Caco-2 (cell line): ENCODE results near the gene GPATCH2. TPM values are rescaled to one million over a fixed set of nuclear protein-coding genes. Genes with fewer than 3 reads are reported as not detected.

Experiments used
- BruUV-seq: library from RNA; stranded (reverse); fragments of 400-500 nt; replicated peaks from 2 replicates; lab custom pipeline; 2021; lab: Mats Ljungman, UMichigan
- CTCF ChIA-PET: fragments of 300-600 bp; sonication (Branson Sonifier 250); formaldehyde crosslinking; loops from one replicate; lab custom pipeline; 2022; ENCODE audit warnings: antibody characterized with exemption; lab: Charles Lee
- POLR2A ChIA-PET: fragments of 300-600 bp; sonication (Branson Sonifier 250); formaldehyde crosslinking; loops from one replicate; lab custom pipeline; 2022; ENCODE audit warnings: antibody characterized with exemption; lab: Charles Lee
- DNase-seq, 2 experiments: peaks; one replicate each; pipeline versions ENCODE4 v3.0.0 to v3.0.0-alpha.2; 2020 to 2022
- H3K27me3 ChIP-seq: replicated peaks from 2 replicates; pipeline ENCODE4 v1.6.0; 2011; ENCODE audit warnings: low read length; ENCODE audit not compliant: control insufficient read depth, insufficient read depth
- H3K36me3 ChIP-seq: 2 replicates; pipeline ENCODE4 v1.5.1; 2011; ENCODE audit warnings: low read length; ENCODE audit not compliant: control insufficient read depth, insufficient read depth
- H3K4me1 ChIP-seq: fragments of 250-450 bp; sonication (Bioruptor Pico); 2 replicates; pipeline ENCODE4 v1.5.1; 2020; ENCODE audit warnings: mild to moderate bottlenecking
- H3K4me3 ChIP-seq: 2 replicates; pipeline ENCODE4 v1.5.1; 2011; ENCODE audit warnings: low read depth, mild to moderate bottlenecking, control low read depth, low read length
- H3K9me3 ChIP-seq: fragments of 250-450 bp; sonication (Bioruptor Pico); 2 replicates; pipeline ENCODE4 v1.5.1; 2020; ENCODE audit warnings: mild to moderate bottlenecking, moderate library complexity
- H3K27ac Mint-ChIP-seq: one replicate; pipeline ENCODE4 v1.8.0; 2022; ENCODE audit warnings: mixed read lengths; ENCODE audit not compliant: unreplicated experiment
- H3K27me3 Mint-ChIP-seq: one replicate; pipeline ENCODE4 v1.8.0; 2022; ENCODE audit warnings: mixed read lengths; ENCODE audit not compliant: insufficient read depth, unreplicated experiment
- H3K36me3 Mint-ChIP-seq: one replicate; pipeline ENCODE4 v1.8.0; 2022; ENCODE audit warnings: mild to moderate bottlenecking, mixed read lengths; ENCODE audit not compliant: insufficient read depth, unreplicated experiment
- H3K4me1 Mint-ChIP-seq: one replicate; pipeline ENCODE4 v1.8.0; 2022; ENCODE audit warnings: low read depth, mixed read lengths; ENCODE audit not compliant: unreplicated experiment
- H3K4me3 Mint-ChIP-seq: one replicate; pipeline ENCODE4 v1.8.0; 2022; ENCODE audit warnings: mild to moderate bottlenecking, moderate library complexity, mixed read lengths; ENCODE audit not compliant: unreplicated experiment
- H3K9me3 Mint-ChIP-seq: one replicate; pipeline ENCODE4 v1.8.0; 2022; ENCODE audit warnings: mixed read lengths; ENCODE audit not compliant: unreplicated experiment
- CTCF ChIP-seq, 2 experiments: fragments of 200-600 bp in 1 of 2; IDR thresholded peaks; 1 replicate in 1 of 2; 2 replicates in 1 of 2; pipeline versions ENCODE4 v1.5.1 to v1.8.0; 2011 to 2022; ENCODE audit warnings: antibody characterized with exemption in 1 of 2, control low read depth in 1 of 2, inconsistent platforms in 1 of 2, low read depth in 1 of 2, low read length in 1 of 2, mild to moderate bottlenecking in 1 of 2, moderate library complexity in 1 of 2; ENCODE audit not compliant: insufficient read depth in 1 of 2, severe bottlenecking in 1 of 2, unreplicated experiment in 1 of 2
- intact Hi-C: fragments of 100-400 bp; cut with micrococcal nuclease; formaldehyde crosslinking; loops from one replicate; pipeline ENCODE4 v1.10.0; 2022; ENCODE audit not compliant: unreplicated experiment
- total RNA-seq: library from RNA; stranded (reverse); gene quantifications from 2 replicates; pipeline ENCODE4 v1.2.3, GENCODE V29; 2022

GPATCH2 gene
- total RNA-seq, 1 experiment from 2014 or later, result 13.2 TPM

GRCh38 chr1:217553949-217554509, 76.9 kb downstream of the GPATCH2 start:
- TF ChIP-seq CTCF (IDR thresholded peaks at IDR 0.05; ENCODE audit: insufficient read depth in 1 of 2, low read depth in 1 of 2, low read length in 1 of 2, severe bottlenecking in 1 of 2, unreplicated experiment in 1 of 2), result no peak

GRCh38 chr1:217552339-217552951, 78.4 kb downstream of the GPATCH2 start:
- intact Hi-C loops, result no loop called here
- no peak for DNase-seq
- Mint-ChIP-seq H3K36me3 (no peaks in the 10 kb centered on the region), H3K9me3 (peaks cover 10% of the 10 kb centered on the region), H3K4me3 (no peak overlapping the region), H3K27me3 (no peaks in the 10 kb centered on the region), H3K4me1 (no peaks in the 10 kb centered on the region), H3K27ac (no peak overlapping the region)
- BruUV-seq, result no TSS peak
- Histone ChIP-seq H3K36me3 (no peaks in the 10 kb centered on the region), H3K9me3 (no peaks in the 10 kb centered on the region), H3K4me1 (no peaks in the 10 kb centered on the region), H3K27me3 (no peaks in the 10 kb centered on the region), H3K4me3 (no peak overlapping the region)
- ChIA-PET POLR2A (no interaction called here), CTCF (no interaction called here)
- no peak for TF ChIP-seq CTCF (IDR thresholded peaks at IDR 0.05; ENCODE audit: insufficient read depth in 1 of 2, low read depth in 1 of 2, low read length in 1 of 2, severe bottlenecking in 1 of 2, unreplicated experiment in 1 of 2)

More at GRCh38 chr1:217553949-217554509, 76.9 kb downstream of the GPATCH2 start:
- H3K27me3 Mint-ChIP-seq, result no peaks in the 10 kb centered on the region
- no peaks in the 10 kb centered on the region for H3K36me3 Mint-ChIP-seq
- no TSS peak for BruUV-seq
- H3K4me3 Mint-ChIP-seq, result no peak overlapping the region
- H3K9me3 ChIP-seq, result no peaks in the 10 kb centered on the region
- H3K4me1 Mint-ChIP-seq, result no peaks in the 10 kb centered on the region
- H3K4me3 ChIP-seq, result no peak overlapping the region
- CTCF ChIA-PET, result no interaction called here
- H3K27me3 ChIP-seq, result no peaks in the 10 kb centered on the region
- no peak overlapping the region for H3K27ac Mint-ChIP-seq
- H3K9me3 Mint-ChIP-seq, result no peaks in the 10 kb centered on the region
- no peaks in the 10 kb centered on the region for H3K36me3 ChIP-seq
- no peak for DNase-seq
- POLR2A ChIA-PET, result no interaction called here
- no peaks in the 10 kb centered on the region for H3K4me1 ChIP-seq
- intact Hi-C loops, result no loop called here

- Histone ChIP-seq H3K4me1 (0 out of 2 replicates have a peak, but pooled peaks cover 9% of the 10 kb centered on the region), H3K27me3 (no peaks in the 10 kb centered on the region), H3K36me3 (no peaks in the 10 kb centered on the region), H3K4me3 (no peak overlapping the region), H3K9me3 (no peaks in the 10 kb centered on the region)
- BruUV-seq, result no TSS peak
- no peak for TF ChIP-seq CTCF (IDR thresholded peaks at IDR 0.05; ENCODE audit: insufficient read depth in 1 of 2, low read depth in 1 of 2, low read length in 1 of 2, severe bottlenecking in 1 of 2, unreplicated experiment in 1 of 2)
- ChIA-PET CTCF (no interaction called here), POLR2A (no interaction called here)
- DNase-seq, result no peak
- peaks cover 6% of the 10 kb centered on the region for H3K36me3 Mint-ChIP-seq
- no peak overlapping the region for H3K4me3 Mint-ChIP-seq
- intact Hi-C loops, result no loop called here
- no peaks in the 10 kb centered on the region for H3K27me3 Mint-ChIP-seq
- H3K27ac Mint-ChIP-seq, result no peak overlapping the region
- H3K4me1 Mint-ChIP-seq, result no peaks in the 10 kb centered on the region
- peaks cover 11% of the 10 kb centered on the region for H3K9me3 Mint-ChIP-seq
These were observed 88.1 kb downstream of the GPATCH2 start for GRCh38 chr1:217542837-217543236.
